ENCODE data around the gene AHNAK2.

GRCh38 chr14:105025429-105025828 lies 47.3 kb upstream of the AHNAK2 start:
- TF ChIP-seq POLR2A (IDR thresholded peaks at IDR 0.05) (no peak), CTCF (IDR thresholded peaks at IDR 0.05) (no peak)

Data from testis (tissue), 2 donors.